NCI-H82 treated with DMSO at 0.1 percent for 48 hours (cell line): ENCODE results near the gene DUSP22.

Experiments
- DNase-seq: peaks from one replicate; lab custom pipeline; 2025; ENCODE audit not compliant: unreplicated experiment; lab: John Stamatoyannopoulos, UW

Gene DUSP22

GRCh38 chr6:349491-349921 lies 57.2 kb downstream of the DUSP22 start:
- DNase-seq = no peak

- DNase-seq = no peak
These were observed 58.1 kb downstream of the DUSP22 start for GRCh38 chr6:350371-350770.

GRCh38 chr6:351011-351866 lies 59.0 kb downstream of the DUSP22 start:
- no peak for DNase-seq

GRCh38 chr6:351867-352289 lies 59.6 kb downstream of the DUSP22 start:
- no peak for DNase-seq

- no peak for DNase-seq
These were observed 60.2 kb downstream of the DUSP22 start for GRCh38 chr6:352474-352873.

- DNase-seq = no peak
These were observed 60.7 kb downstream of the DUSP22 start for GRCh38 chr6:352896-353470.

- no peak for DNase-seq
These were observed 61.6 kb downstream of the DUSP22 start for GRCh38 chr6:353642-354614.

- no peak for DNase-seq
These were observed 62.5 kb downstream of the DUSP22 start for GRCh38 chr6:354631-355280.

- DNase-seq = no peak
These were observed 63.3 kb downstream of the DUSP22 start for GRCh38 chr6:355373-356208.

GRCh38 chr6:356828-357251 lies 64.6 kb downstream of the DUSP22 start:
- DNase-seq = no peak

GRCh38 chr6:357261-357790 lies 65.0 kb downstream of the DUSP22 start:
- DNase-seq = no peak

GRCh38 chr6:357791-358341 lies 65.6 kb downstream of the DUSP22 start:
- no peak for DNase-seq

GRCh38 chr6:358432-358831 lies 66.1 kb downstream of the DUSP22 start:
- no peak for DNase-seq

GRCh38 chr6:358847-359246 lies 66.6 kb downstream of the DUSP22 start:
- no peak for DNase-seq

- no peak for DNase-seq
These were observed 67.2 kb downstream of the DUSP22 start for GRCh38 chr6:359261-360035.

GRCh38 chr6:360349-360748 lies 68.1 kb downstream of the DUSP22 start:
- DNase-seq = no peak

- DNase-seq = no peak
These were observed 68.6 kb downstream of the DUSP22 start for GRCh38 chr6:360764-361373.

GRCh38 chr6:361411-362132 lies 69.3 kb downstream of the DUSP22 start:
- no peak for DNase-seq
